ENCODE data around the gene DNAJC18.
A peak's percentile ranks its signal among the peaks of the same experiment; 100 is the strongest.

DNAJC18 gene

DNA sequence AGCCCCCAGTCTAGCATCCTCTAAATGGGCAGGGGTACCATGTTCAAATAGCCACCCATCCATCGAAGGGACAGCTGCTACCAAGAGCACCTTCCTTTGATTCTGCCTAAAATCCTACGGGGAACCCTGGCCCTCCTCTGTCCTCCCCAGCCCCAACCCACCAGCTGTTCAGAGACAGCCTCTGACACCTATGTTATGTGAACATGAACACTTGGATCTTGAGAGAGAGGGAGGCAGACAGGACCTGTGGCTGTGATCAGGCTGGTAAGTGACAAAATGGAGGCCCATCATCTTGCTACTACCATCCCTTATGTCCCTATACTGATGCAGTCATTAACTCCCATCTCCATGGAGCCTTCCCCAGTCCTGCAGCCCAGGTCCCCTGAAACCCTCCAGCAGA lies 64.4 kb downstream of the DNAJC18 start:
- no peak for DNase-seq (ENCODE audit: low read depth)
- H3K4me3 ChIP-seq (ENCODE audit: control insufficient read depth, low read depth, low read length), result no peak overlapping the region
- TF ChIP-seq, protein P1, sequence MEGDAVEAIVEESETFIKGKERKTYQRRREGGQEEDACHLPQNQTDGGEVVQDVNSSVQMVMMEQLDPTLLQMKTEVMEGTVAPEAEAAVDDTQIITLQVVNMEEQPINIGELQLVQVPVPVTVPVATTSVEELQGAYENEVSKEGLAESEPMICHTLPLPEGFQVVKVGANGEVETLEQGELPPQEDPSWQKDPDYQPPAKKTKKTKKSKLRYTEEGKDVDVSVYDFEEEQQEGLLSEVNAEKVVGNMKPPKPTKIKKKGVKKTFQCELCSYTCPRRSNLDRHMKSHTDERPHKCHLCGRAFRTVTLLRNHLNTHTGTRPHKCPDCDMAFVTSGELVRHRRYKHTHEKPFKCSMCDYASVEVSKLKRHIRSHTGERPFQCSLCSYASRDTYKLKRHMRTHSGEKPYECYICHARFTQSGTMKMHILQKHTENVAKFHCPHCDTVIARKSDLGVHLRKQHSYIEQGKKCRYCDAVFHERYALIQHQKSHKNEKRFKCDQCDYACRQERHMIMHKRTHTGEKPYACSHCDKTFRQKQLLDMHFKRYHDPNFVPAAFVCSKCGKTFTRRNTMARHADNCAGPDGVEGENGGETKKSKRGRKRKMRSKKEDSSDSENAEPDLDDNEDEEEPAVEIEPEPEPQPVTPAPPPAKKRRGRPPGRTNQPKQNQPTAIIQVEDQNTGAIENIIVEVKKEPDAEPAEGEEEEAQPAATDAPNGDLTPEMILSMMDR (conservative IDR thresholded peaks at IDR 0.05; ENCODE audit: control insufficient read depth, insufficient read depth, low read depth, low read length), result no peak

DNA sequence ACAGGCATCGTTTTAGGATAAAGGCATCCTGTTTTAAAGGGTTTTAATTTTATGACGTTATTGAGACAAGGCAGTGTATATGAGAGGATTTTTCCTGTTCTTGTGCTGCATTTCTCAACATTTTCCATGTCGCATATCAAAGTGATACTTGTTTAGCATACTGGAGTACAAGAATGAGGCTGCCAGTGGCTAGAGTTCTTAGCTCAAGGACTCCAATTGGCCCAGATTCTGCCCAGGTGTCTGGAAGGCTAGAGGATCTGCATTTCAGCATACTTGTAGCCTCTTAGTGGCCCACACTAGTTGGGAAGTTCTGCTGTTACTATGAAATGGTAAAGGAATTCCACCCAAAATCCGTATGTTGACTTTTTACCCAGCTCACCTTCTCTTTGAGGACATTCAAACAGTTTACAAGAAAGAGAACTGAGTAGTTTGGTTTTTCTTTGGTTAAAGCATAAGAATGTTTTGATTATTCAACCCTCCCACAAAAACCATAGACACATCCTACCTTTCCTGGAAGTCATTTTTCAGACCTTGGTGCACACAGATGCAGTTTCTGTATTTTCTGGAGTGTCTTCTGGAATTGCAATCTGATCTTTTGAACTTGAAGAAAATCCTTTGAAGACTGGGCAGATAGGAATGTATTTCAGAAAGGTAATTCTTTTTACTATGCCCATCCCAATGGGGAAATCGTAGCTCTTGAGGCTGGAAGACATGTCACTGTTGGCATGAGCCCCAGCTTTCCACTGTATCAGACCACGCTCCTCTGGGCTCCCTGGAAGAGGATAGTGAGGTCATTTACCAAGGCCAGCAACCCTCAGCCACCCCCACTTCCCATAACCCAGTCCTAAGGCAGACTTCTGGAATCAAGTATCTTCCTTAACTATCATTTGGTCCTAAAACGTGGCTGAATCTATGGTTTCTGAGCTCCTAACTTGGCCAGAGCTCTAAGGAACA lies 67.6 kb downstream of the DNAJC18 start:
- TF ChIP-seq, protein P1 (conservative IDR thresholded peaks at IDR 0.05; ENCODE audit: control insufficient read depth, insufficient read depth, low read depth, low read length), result no peak
- H3K4me3 ChIP-seq (ENCODE audit: control insufficient read depth, low read depth, low read length), result no peak overlapping the region
- peak; percentile 67 for DNase-seq (ENCODE audit: low read depth)

DNA sequence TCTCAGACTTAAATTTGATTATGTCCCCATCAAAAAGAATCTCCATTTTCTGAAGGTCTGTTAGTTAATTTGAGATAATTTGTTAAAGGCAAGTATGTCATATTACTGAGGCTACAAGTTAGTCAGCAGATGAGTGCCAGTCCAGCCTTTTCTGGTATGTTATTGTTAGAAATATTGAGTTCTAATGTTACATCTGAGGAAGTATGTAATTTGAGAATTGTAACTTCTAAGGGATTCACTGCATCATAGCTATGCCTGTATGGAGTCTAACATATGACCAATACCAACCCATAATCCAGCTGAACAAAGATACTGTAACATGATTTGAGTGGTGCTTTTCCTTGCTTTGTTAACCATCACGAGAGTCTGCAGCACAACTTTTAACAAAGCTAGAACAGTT lies 70.1 kb downstream of the DNAJC18 start:
- TF ChIP-seq, protein P1 (conservative IDR thresholded peaks at IDR 0.05; ENCODE audit: control insufficient read depth, insufficient read depth, low read depth, low read length), result no peak
- no peak overlapping the region for H3K4me3 ChIP-seq (ENCODE audit: control insufficient read depth, low read depth, low read length)
- peak; percentile 64 for DNase-seq (ENCODE audit: low read depth)

DNA sequence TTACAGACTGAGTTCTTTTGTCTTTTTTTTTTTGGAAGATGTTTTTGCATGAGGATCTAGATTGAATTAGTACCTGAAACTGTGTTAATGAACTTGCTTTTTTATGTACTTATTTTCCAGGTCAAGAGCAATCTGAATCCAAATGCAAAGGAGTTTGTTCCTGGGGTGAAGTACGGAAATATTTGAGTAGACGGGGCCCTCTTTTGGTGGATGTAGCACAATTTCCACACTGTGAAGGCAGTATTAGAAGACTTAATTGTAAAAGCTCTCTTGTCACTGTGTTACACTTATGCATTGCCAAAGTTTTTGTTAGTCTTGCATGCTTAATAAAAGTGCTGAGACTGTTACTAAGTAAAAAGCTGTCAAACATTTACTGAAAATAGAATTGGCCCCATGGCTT lies 70.7 kb downstream of the DNAJC18 start:
- DNase-seq (ENCODE audit: low read depth), result no peak
- TF ChIP-seq, protein P1 (conservative IDR thresholded peaks at IDR 0.05; ENCODE audit: control insufficient read depth, insufficient read depth, low read depth, low read length), result peak; percentile 10
- no peak overlapping the region for H3K4me3 ChIP-seq (ENCODE audit: control insufficient read depth, low read depth, low read length)

DNA sequence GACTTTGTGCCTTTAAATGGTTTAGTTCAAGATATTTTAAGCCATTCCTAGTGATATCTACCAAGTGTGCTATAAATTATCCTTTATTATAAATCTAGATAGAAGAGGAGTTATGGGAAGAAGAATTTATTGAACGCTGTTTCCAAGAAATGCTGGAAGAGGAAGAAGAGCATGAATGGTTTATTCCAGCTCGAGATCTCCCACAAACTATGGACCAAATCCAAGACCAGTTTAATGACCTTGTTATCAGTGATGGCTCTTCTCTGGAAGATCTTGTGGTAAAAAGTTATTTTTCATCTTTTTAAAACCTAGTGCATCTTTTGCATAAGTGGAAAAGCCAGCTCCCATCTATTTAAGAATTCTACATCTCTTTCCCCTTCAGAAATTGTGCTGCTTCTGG lies 74.9 kb downstream of the DNAJC18 start:
- TF ChIP-seq, protein P1 (conservative IDR thresholded peaks at IDR 0.05; ENCODE audit: control insufficient read depth, insufficient read depth, low read depth, low read length), result no peak
- no peak overlapping the region for H3K4me3 ChIP-seq (ENCODE audit: control insufficient read depth, low read depth, low read length)
- no peak for DNase-seq (ENCODE audit: low read depth)

DNA sequence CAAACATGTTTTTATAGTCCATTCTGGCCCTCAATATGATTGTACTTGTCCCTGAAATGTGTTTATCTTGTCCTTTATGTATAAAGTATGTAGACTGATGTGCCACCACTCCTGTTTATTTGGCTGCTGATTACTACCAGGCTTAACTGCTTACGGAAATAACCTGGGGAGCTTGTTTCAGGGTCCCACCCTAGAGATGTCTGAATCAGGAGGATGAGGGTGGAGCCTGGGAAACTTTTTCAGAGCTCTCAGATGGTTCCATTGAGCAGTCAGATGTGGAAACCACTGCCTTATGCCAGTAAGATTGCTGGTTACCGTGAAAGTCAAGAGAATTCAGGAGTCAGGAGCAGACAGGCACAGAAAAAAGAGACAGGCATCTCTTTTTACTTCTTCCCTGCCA lies 75.4 kb downstream of the DNAJC18 start:
- no peak overlapping the region for H3K4me3 ChIP-seq (ENCODE audit: control insufficient read depth, low read depth, low read length)
- DNase-seq (ENCODE audit: low read depth), result no peak
- TF ChIP-seq, protein P1 (conservative IDR thresholded peaks at IDR 0.05; ENCODE audit: control insufficient read depth, insufficient read depth, low read depth, low read length), result no peak

Measured in fibroblast of mammary gland (primary cell).